ENCODE data around the gene GUCA2B.
A peak's percentile ranks its signal among the peaks of the same experiment; 100 is the strongest.

GUCA2B gene

GRCh38 chr1:42152907-42153600 is at the start of gene GUCA2B:
GUCA2B (plus strand) TSS chr1:42153410; CDS start chr1:42153451, 41 bp downstream.
- no peak for DNase-seq

DNA sequence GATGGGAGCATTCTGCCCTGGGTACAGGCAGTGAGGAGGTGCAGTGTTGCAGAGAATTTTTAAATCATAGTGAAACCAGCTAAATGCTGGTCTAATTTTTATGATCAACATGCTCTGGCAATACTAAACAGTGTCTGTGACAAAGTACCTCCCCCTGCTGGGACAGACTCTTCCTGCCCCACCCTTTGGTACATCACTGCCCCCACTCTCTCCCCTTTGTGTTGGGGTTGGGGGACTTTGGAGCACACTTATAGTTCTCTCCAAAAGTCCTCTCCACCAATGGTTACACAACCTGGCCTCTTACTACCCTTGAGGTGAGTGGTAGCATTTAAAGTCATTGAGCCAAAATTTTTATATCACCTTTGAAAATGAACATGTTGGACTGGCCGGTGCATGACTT is 48.2 kb upstream of the GUCA2B start:
- DNase-seq = no peak

GRCh38 chr1:42108309-42108708 is 44.9 kb upstream of the GUCA2B start:
- DNase-seq = no peak

DNA sequence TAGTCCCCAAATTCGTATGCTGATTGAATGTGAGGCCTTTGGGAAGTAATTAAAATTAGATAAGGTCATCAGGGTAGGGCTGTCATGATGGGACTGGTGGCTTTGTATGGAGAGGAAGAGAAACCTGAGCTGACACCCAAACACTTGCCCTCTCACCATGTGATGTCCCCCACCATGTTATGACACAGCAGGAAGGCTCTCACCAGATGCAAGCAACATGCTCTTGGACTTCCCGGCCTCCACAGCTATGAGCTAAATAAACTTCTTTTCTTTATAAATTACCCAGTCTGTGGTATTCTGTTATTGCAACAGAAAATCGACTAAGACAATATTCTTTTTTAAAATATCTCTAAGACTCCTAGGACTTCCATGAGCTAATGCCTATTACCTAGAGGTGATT is 43.6 kb upstream of the GUCA2B start:
- DNase-seq = no peak

DNA sequence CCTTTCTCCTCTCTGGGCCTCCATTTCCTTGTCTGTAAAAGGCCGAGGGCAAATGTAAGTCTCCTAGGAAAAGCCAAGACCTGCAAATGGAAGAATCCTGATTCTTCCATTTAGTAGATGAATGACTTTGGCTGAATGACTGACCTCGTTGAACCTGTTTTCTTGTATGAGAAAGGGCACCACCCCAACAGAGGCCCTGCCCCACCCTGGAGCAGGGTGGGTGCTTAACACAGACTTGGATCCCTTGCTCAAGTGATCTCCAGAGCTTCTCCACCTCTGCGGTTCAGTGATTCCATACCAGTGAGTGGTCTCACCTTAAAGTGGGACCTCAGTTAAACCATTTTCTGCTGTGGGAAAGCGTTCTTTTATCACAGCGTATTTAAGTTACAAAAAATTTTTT is 39.0 kb upstream of the GUCA2B start:
- DNase-seq = no peak

GRCh38 chr1:42117214-42117613 is 36.0 kb upstream of the GUCA2B start:
- no peak for DNase-seq

GRCh38 chr1:42118125-42118524 is 35.1 kb upstream of the GUCA2B start:
- no peak for DNase-seq

GRCh38 chr1:42122408-42122807 is 30.8 kb upstream of the GUCA2B start:
- DNase-seq = no peak

- DNase-seq = no peak
These were observed 27.7 kb upstream of the GUCA2B start for GRCh38 chr1:42125552-42125951.

DNA sequence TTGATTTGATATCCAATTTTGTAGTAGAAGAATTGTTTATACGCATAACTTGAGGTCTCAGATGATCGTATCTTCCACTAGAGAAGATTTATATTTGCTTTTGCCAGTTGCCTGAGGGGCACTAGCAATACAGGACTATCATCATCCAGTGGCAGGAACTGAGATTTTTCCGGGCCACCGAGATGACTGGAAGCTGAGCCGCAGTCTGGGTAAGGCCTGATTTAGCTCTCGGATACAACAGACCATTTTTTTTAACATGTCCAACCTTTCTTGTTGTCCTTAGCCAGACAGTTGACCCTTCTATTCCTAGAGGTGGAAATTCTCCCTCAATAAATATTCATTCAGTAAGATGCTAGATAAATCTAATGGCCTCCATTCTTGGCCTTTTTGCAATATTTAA is 25.4 kb upstream of the GUCA2B start:
- DNase-seq = no peak

GRCh38 chr1:42128499-42128898 is 24.7 kb upstream of the GUCA2B start:
- DNase-seq = no peak

DNA sequence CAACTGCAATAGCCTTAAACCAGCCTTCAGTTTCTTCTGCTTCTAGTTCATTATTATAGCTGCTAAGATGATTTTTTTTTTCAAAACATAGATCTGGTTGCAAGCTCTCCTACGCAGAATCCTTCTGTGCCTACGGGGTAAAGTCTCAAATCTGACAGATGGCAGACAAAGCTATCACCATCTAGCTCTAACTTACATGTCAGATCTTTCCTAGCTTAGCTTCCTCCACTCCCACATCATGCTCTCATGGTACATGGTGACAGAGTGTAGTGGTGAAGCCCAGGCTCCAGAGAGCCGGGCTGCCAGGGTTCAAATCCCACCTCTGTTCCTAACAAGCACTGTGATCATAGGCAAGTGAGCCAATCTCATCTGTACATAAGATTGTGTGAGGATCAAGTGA is 24.2 kb upstream of the GUCA2B start:
- no peak for DNase-seq

- no peak for DNase-seq
These were observed 23.0 kb upstream of the GUCA2B start for GRCh38 chr1:42130061-42130660.

GRCh38 chr1:42133390-42133789 is 19.8 kb upstream of the GUCA2B start:
- DNase-seq = no peak

DNA sequence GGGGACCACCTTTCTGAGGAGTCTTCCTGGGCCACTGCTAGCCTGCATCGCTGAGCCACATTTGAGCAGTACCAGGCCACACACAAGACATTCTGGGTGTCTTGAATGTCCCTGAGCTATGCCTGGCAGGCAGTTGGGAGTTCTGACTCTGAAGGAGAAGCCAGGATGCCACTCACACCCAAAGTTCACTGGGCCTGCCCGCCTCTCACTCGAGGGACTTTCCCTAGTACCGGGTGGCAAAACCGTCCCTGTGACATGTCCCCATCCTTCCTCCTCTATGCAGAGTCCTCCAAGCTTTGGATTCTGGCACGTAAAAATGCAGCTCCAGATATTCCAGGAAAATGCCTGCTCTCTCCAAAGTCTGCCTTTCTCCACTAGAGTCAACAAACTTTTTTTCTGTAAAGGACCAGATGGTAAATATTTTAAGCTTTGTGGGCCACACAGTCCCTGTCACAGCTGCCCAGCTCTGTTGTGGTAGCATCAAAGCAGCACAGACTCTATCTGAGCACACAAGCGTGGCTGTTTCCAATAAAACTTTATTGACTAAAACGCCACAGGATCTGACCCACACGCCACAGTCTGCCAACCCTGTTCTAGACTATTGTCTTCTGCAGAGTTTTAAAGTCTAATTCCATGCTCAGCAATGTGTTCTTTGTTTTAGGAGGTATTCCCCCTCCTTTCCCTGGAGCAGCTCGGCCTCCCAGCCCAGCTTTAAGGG is 19.2 kb upstream of the GUCA2B start:
- no peak for DNase-seq

DNA sequence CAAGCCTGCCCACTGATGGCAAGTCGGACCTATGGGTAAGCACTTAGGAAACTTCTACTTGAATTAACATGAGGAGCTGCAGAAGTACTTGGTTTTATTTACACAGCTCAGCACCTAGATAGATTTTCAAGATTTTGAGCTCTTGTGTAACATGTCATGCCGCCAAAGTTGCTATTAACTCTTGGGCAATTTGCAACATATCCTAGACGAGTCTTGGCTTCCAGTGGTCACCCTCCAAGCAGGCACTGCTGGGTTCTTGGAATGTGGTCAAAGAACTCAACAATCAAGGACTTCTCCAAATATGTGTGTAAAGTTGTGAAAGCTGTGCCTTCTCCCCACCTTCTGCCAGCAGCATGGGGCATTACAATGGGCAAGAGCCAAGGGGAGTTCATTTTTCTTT is 17.8 kb upstream of the GUCA2B start:
- no peak for DNase-seq

DNA sequence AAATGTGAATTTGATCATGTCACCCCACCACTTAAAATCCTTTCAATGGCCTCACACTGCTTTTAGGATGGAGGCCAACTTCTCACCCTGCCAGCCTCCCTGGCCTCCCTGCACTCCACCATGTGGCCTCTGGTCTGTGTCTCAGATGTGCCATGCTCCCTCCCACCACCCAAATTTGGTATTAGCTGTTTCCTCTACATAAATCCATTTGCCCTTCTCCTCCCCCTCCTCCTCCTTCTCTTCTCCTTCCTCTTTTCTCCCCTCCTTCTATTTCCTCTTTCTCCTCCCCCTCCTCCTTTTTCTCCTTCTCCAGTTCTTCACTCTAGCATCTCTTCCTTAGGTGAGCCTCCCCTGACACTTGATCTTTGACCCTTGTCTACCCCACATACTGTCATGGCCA is 16.7 kb upstream of the GUCA2B start:
- DNase-seq = no peak

- peak in 1 of 51 donors; percentile 3 for DNase-seq
These were observed 15.4 kb upstream of the GUCA2B start for GRCh38 chr1:42137766-42138165.

GRCh38 chr1:42138586-42138985 is 14.6 kb upstream of the GUCA2B start:
- DNase-seq = no peak

DNA sequence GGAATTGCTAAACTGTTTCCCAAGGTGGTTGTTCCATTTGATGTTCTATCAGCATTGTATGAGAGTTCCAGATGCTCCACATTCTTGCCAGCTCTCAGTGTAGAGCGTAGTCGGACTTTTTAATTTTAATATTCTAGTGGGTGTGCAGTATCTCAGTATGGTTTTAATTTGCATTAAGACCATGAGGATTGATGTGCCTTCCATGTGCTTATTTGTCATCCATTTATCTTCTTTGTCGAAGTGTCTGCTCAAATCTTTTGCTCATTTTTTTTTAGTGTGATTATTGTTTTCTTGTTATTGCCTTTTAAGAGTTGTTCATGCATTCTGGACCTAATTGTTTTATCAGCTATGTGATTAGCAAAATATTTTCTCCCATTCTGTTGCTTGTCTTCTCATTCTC is 13.8 kb upstream of the GUCA2B start:
- no peak for DNase-seq

GRCh38 chr1:42140191-42140590 is 13.0 kb upstream of the GUCA2B start:
- no peak for DNase-seq

DNA sequence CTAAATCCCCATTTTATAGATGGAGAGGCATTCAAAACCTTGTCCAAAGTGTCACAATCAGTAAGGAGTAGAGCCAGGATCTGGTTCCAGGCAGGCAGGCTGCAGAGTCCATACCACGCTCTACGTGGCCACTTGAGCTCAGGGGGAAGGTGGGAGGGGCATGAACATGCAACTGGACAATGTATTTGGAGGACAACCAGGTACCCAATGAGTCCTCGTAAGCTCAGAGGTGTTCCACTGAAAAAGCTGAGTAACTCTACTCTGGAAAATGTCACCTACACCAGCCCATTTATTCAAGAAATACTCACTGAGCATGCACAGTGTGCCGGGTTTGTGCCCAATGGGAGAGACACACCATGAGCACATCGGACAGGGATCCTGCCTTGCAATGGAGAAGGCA is 11.2 kb upstream of the GUCA2B start:
- DNase-seq = no peak

Data from hypothalamus (tissue), 51 donors.